GM13976 (cell line): ENCODE results near the gene DCAKD.

Experiments
- DNase-seq: peaks from one replicate; pipeline ENCODE4 v3.0.0; 2012; ENCODE audit warnings: low spot score
- CTCF ChIP-seq: IDR thresholded peaks from 2 replicates; pipeline ENCODE4 v1.5.1; 2012; ENCODE audit warnings: borderline replicate concordance, mild to moderate bottlenecking; ENCODE audit not compliant: insufficient read depth; ENCODE audit errors: extremely low read depth, missing control alignments, control extremely low read depth
- in situ Hi-C: fragments of 300-500 bp; cut with MboI; formaldehyde crosslinking; loops from one replicate; pipeline ENCODE4 v1.12.0; 2022; ENCODE audit warnings: low sequenced_read_pairs, mixed read lengths, inconsistent platforms; ENCODE audit not compliant: unreplicated experiment

DCAKD gene

GRCh38 chr17:45092911-45093430 is 41.5 kb upstream of the DCAKD start:
- TF ChIP-seq CTCF = no peak
- no peak for DNase-seq
- in situ Hi-C loops = no loop called here

GRCh38 chr17:45091778-45092425 is 40.5 kb upstream of the DCAKD start:
- no peak for TF ChIP-seq CTCF
- in situ Hi-C loops = no loop called here
- DNase-seq = no peak

GRCh38 chr17:45090711-45091110 is 39.3 kb upstream of the DCAKD start:
- no peak for DNase-seq
- no peak for TF ChIP-seq CTCF
- in situ Hi-C loops = no loop called here

- in situ Hi-C loops = no loop called here
These were observed 37.3 kb upstream of the DCAKD start for GRCh38 chr17:45088741-45089140.

GRCh38 chr17:45087978-45088377 is 36.5 kb upstream of the DCAKD start:
- no peak for TF ChIP-seq CTCF
- no peak for DNase-seq
- in situ Hi-C loops = no loop called here

More at GRCh38 chr17:45088741-45089140, 37.3 kb upstream of the DCAKD start:
- TF ChIP-seq CTCF = no peak
- no peak for DNase-seq

- TF ChIP-seq CTCF = no peak
- no peak for DNase-seq
- in situ Hi-C loops = no loop called here
These were observed 36.1 kb upstream of the DCAKD start for GRCh38 chr17:45087504-45087975.
